NT2/D1 (cell line): ENCODE results near the gene GPR158.

Source experiments
- SUZ12 ChIP-seq: IDR thresholded peaks from 2 replicates; pipeline ENCODE4 v1.6.1; 2011; ENCODE audit not compliant: insufficient read length, insufficient read depth; ENCODE audit errors: extremely low read depth
- YY1 ChIP-seq: IDR thresholded peaks from 2 replicates; pipeline ENCODE4 v1.6.1; 2011; ENCODE audit not compliant: insufficient read length, insufficient read depth

DNA sequence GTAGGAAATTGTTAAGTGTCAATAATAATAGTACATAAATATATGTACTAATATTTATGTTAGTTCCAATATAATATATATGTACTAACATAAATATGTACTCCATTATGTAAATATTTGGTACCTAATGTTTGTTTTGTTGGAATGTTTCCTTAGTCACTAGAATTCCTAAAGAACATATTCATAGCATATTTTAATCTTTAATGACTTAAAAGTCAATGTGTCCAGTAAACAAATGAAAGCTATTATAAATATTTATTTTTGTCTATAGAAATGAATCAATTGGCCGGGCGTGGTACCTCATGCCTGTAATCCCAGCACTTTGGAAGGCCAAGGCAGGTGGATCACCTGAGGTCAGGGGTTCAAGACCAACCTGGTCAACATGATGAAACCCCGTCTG is 153.6 kb downstream of the GPR158 start:
- TF ChIP-seq YY1 (no peak), SUZ12 (no peak)
